ENCODE data around the gene CNDP2.

DNA sequence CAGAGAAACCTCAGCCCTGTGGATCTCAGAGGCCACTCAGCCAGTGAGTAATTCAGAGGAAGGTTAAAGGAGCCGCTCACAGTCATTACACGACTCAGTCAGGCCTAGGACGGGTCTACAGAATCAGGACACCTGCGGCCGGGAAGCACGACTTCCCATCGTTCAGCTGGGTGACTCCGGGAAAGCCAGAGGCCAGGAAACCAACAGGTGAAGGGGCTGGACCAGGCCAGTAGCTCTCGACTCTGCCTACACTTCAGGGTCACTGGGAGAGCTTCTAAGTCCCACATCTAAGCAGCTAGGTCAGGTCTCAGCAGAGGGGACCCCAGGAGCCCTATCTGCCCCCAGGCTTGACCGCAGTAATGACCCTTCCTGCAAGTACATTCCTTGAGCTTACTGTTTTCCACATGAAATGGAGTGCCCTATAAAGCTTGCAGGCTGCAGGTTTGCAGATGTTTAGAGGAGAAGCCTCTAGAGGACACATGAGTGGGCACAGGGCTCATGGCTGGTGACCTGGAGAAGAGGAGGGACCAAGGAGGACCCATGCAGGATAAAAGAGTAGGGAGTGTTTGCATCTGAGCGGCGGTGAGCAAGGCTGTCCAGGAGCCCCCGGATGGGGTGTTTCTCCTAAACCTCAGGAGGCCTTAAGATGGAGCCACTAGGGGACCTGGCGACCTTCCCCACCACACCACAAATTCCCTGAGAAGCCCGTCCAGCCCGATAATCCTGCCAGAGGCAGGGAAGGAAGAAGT lies 48.6 kb upstream of the CNDP2 start:
- TF ChIP-seq, protein P1, sequence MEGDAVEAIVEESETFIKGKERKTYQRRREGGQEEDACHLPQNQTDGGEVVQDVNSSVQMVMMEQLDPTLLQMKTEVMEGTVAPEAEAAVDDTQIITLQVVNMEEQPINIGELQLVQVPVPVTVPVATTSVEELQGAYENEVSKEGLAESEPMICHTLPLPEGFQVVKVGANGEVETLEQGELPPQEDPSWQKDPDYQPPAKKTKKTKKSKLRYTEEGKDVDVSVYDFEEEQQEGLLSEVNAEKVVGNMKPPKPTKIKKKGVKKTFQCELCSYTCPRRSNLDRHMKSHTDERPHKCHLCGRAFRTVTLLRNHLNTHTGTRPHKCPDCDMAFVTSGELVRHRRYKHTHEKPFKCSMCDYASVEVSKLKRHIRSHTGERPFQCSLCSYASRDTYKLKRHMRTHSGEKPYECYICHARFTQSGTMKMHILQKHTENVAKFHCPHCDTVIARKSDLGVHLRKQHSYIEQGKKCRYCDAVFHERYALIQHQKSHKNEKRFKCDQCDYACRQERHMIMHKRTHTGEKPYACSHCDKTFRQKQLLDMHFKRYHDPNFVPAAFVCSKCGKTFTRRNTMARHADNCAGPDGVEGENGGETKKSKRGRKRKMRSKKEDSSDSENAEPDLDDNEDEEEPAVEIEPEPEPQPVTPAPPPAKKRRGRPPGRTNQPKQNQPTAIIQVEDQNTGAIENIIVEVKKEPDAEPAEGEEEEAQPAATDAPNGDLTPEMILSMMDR (IDR thresholded peaks at IDR 0.05), result no peak
- TF ChIP-seq EZH2 (IDR thresholded peaks at IDR 0.05; ENCODE audit: borderline replicate concordance, insufficient read depth, low read depth, low read length, poor library complexity, severe bottlenecking), result no peak

Measured in B cell (primary cell).